ENCODE results near the gene ACTL9.

Gene ACTL9

GRCh38 chr19:8684001-8684902 lies 14.3 kb downstream of the ACTL9 start:
- no peak for DNase-seq

GRCh38 chr19:8682931-8683330 lies 15.7 kb downstream of the ACTL9 start:
- no peak for DNase-seq

- no peak for DNase-seq
These were observed 16.1 kb downstream of the ACTL9 start for GRCh38 chr19:8682472-8682871.

- DNase-seq: no peak
These were observed 17.1 kb downstream of the ACTL9 start for GRCh38 chr19:8681345-8682029.

GRCh38 chr19:8680676-8681344 lies 17.8 kb downstream of the ACTL9 start:
- no peak for DNase-seq

- no peak for DNase-seq
These were observed 20.3 kb downstream of the ACTL9 start for GRCh38 chr19:8678244-8678807.

- DNase-seq: no peak
These were observed 23.5 kb downstream of the ACTL9 start for GRCh38 chr19:8675066-8675465.

- DNase-seq: no peak
These were observed 25.2 kb downstream of the ACTL9 start for GRCh38 chr19:8673276-8673891.

GRCh38 chr19:8666814-8667405 lies 31.7 kb downstream of the ACTL9 start:
- DNase-seq: no peak

- no peak for DNase-seq
These were observed 33.0 kb downstream of the ACTL9 start for GRCh38 chr19:8665468-8666213.

- no peak for DNase-seq
These were observed 33.9 kb downstream of the ACTL9 start for GRCh38 chr19:8664671-8665057.

- peak; percentile 35 to 52 for DNase-seq
These were observed 34.5 kb downstream of the ACTL9 start for GRCh38 chr19:8663920-8664670.

GRCh38 chr19:8662263-8662662 lies 36.3 kb downstream of the ACTL9 start:
- no peak for DNase-seq

- no peak for DNase-seq
These were observed 38.7 kb downstream of the ACTL9 start for GRCh38 chr19:8659905-8660304.

- DNase-seq: no peak
These were observed 40.7 kb downstream of the ACTL9 start for GRCh38 chr19:8657869-8658268.

- peak in 1 of 2 donors; percentile 26 for DNase-seq
These were observed 43.3 kb downstream of the ACTL9 start for GRCh38 chr19:8655340-8655709.

- peak; percentile 76 to 78 for DNase-seq
These were observed 43.8 kb downstream of the ACTL9 start for GRCh38 chr19:8654591-8655339.

- no peak for DNase-seq
These were observed 50.4 kb downstream of the ACTL9 start for GRCh38 chr19:8648240-8648639.
